Naive B cell (primary cell): ENCODE measurements around the gene SPEF1. TPM values are rescaled to one million over a fixed set of nuclear protein-coding genes. Genes with fewer than 3 reads are reported as not detected.

Source experiments
- ATAC-seq, 2 donors: fragments of 150-1000 bp; cut with Tn5 transposase; 2 replicates each; pipeline ENCODE4 v1.10.0; 2021; ENCODE audit warnings: low read depth in 2 of 2, mild to moderate bottlenecking in 2 of 2, moderate library complexity in 2 of 2
- DNase-seq: peaks from one replicate; pipeline ENCODE4 v3.0.0; 2022
- H3K27ac Mint-ChIP-seq, 6 donors: one replicate each; pipeline ENCODE4 v1.8.0; 2020 to 2022; ENCODE audit warnings: mild to moderate bottlenecking in 6 of 6, mixed read lengths in 6 of 6, moderate library complexity in 5 of 6, inconsistent platforms in 2 of 6
- H3K27me3 Mint-ChIP-seq, 3 donors: one replicate each; pipeline ENCODE4 v1.8.0; 2021 to 2022; ENCODE audit warnings: mixed read lengths in 3 of 3, mild to moderate bottlenecking in 1 of 3
- H3K36me3 Mint-ChIP-seq, 2 donors: one replicate each; pipeline ENCODE4 v1.8.0; 2020 to 2022; ENCODE audit warnings: mixed read lengths in 2 of 2, inconsistent platforms in 1 of 2, mild to moderate bottlenecking in 1 of 2
- H3K4me1 Mint-ChIP-seq, 3 donors: one replicate each; pipeline ENCODE4 v1.8.0; 2020 to 2022; ENCODE audit warnings: mixed read lengths in 3 of 3, inconsistent platforms in 1 of 3, mild to moderate bottlenecking in 1 of 3, moderate library complexity in 1 of 3
- H3K4me3 Mint-ChIP-seq, 8 donors: one replicate each; pipeline ENCODE4 v1.8.0; 2020 to 2022; ENCODE audit warnings: mild to moderate bottlenecking in 8 of 8, mixed read lengths in 8 of 8, moderate library complexity in 8 of 8, inconsistent platforms in 2 of 8
- H3K9me3 Mint-ChIP-seq, 7 donors: one replicate each; pipeline ENCODE4 v1.8.0; 2020 to 2022; ENCODE audit warnings: mixed read lengths in 7 of 7, mild to moderate bottlenecking in 5 of 7, inconsistent platforms in 2 of 7, moderate library complexity in 1 of 7
- polyA plus RNA-seq, 6 donors: library from polyadenylated mRNA; unstranded; fragments of 300-500 nt; fragmentation: Illumina TruSeq; gene quantifications; one replicate each; pipeline ENCODE4 v1.2.3, GENCODE V29; 2021; ENCODE audit warnings: low read depth in 6 of 6

SPEF1 gene
- polyA plus RNA-seq, 6 donors from 2014 or later = not detected

DNA sequence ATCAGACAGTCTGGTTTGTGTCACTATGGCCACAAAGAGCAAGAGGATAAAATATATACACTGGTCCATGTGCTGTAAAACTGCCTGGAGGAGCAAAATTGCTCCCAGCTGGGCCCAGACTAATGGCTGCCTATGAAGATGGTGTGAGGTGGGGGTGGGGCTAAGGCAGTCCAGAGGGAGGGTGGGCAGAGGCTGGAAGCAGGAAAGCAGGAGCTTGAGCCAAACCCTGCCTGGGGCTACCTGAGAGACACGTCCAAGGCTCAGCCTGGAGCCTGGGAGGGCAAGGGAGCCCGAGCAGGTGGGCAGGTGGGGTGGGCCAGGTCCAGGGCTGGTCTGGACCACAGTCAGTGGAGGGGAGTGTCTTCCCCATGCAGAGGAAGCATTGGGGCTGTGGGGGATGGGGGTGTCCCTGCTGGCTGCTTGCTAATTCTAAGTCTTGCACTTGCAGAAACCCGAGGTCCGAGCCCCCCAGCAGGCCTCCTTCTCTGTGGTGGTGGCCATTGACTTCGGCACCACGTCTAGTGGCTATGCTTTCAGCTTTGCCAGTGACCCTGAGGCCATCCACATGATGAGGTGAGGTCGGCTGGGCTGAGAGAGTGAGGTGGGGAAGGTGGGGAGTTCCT, 39.3 kb downstream of the SPEF1 start:
- no peak for DNase-seq
- Mint-ChIP-seq H3K4me1 (peaks cover 12 to 14% (median 13%) of the 10 kb centered on the region in 3 donors), H3K9me3 (peaks cover 0 to 2% (median 0%) of the 10 kb centered on the region in 7 donors), H3K36me3 (no peaks in the 10 kb centered on the region), H3K4me3 (no peak overlapping the region), H3K27me3 (peaks cover 9 to 43% (median 29%) of the 10 kb centered on the region in 3 donors), H3K27ac (no peak overlapping the region)
- ATAC-seq = no peak

DNA sequence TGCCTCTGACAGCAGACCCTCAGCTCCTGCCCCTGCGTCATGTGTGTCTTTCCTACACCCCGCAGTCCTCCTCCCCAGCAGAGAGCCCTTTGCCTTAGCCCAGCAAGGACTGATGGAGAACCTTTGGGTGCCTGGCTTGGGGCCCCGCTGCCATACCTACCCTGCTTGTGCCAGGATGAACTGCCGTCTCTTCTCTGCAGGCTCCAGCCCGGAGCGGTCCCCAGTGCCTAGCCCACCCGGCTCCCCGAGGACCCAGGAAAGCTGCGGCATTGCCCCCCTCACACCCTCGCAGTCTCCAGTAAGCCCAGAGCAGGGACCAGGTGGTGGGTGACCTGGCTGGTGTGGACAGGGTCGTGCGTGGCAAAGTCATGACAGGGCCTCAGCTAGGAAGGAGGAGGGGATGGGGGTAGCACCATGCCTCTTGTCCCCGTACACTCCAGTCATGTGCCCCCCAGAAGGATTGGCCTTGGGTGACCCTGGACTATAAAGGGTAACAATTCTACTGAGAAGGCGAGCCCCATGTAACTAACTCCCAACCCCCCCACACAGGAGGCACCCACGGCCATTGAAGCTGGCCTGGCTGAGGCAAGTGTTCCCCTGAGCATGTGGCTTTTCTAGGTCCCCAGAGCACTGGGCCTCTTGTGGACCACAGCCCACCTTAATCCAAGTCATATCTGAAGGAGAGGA, 40.5 kb downstream of the SPEF1 start:
- peaks cover 6 to 32% (median 31%) of the 10 kb centered on the region in 3 donors for H3K27me3 Mint-ChIP-seq
- DNase-seq (no peak), ATAC-seq (no peak)
- peaks cover 0 to 2% (median 0%) of the 10 kb centered on the region in 7 donors for H3K9me3 Mint-ChIP-seq
- no peaks in the 10 kb centered on the region for H3K36me3 Mint-ChIP-seq
- H3K27ac Mint-ChIP-seq = peak overlapping the region in 1 of 6 donors; percentile 70
- H3K4me1 Mint-ChIP-seq = peaks cover 12 to 14% (median 12%) of the 10 kb centered on the region in 3 donors
- H3K4me3 Mint-ChIP-seq = no peak overlapping the region

DNA sequence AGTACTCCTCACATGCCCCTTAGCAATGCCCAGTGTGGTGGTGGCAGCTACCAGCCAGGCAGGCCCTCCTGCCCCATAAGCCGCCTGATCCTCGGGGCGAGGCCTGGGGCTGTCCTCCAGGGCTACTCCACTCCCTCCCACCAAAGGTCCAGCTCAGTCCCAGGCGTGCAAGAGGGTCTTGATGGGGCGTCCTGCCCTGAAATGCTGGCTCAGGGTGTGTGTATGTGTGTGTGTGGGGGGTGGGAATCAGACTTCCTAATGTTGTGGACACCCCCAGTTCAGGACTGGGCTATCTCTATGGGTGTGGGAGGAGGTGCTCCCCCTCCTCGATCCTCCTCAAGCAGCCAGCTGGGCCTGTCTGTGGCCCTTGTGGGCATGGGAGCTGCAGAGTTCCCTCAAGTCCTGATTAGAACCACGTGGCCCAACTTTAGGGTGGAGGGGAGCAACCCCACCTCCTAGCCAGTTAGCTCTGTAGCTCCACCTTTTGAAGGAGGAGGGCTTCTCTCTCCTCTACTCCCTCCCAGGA, 41.3 kb downstream of the SPEF1 start:
- no peak overlapping the region for H3K4me3 Mint-ChIP-seq
- no peak overlapping the region for H3K27ac Mint-ChIP-seq
- H3K4me1 Mint-ChIP-seq = peaks cover 4 to 9% (median 8%) of the 10 kb centered on the region in 3 donors
- H3K27me3 Mint-ChIP-seq = peaks cover 10 to 32% (median 25%) of the 10 kb centered on the region in 3 donors
- peaks cover 0 to 2% (median 0%) of the 10 kb centered on the region in 7 donors for H3K9me3 Mint-ChIP-seq
- no peak for ATAC-seq
- H3K36me3 Mint-ChIP-seq = no peaks in the 10 kb centered on the region
- DNase-seq = no peak

DNA sequence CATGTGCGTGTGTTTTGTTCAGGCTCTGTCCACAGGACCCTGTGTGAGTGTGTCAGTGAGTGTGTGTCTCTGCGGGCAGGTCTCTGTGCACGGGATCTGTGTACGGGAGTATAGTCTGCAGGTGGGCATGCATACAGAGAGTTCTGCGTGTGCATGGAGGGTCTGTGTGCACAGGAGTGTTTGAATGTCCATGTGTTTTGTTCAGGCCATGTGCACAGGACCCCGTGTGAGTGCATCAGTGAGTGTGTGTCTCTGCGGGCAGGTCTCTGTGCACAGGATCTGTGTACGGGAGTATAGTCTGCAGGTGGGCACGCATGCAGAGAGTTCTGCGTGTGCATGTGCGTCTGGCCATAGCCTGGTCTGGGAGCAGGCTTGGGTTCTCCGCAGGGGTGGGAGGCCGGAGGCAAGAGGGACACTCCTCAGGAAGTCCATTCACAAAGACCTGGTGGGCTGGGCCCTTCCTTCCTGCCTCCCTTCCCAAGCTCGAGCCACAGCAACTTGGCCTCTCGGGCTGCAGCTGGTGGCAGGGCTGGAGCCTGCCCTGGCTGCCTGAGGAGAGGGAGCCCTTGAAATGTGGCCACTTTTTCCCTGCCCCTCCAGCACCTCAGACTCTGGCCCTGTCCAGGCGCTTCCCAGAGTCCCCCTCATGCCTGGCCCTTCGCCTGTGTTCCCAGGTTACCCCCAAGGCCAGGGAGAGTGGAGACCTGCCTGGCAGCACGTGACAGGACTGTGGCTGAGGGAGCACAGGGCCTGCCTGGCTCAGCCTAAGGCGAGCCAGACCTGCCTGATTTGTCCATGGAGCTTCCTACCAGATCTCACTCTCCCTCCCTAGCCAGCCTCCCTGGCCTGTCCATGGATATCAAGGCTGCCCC, 42.0 kb downstream of the SPEF1 start:
- H3K36me3 Mint-ChIP-seq = no peaks in the 10 kb centered on the region
- H3K27ac Mint-ChIP-seq = no peak overlapping the region
- H3K4me3 Mint-ChIP-seq = no peak overlapping the region
- H3K9me3 Mint-ChIP-seq = peaks cover 0 to 2% (median 0%) of the 10 kb centered on the region in 7 donors
- peaks cover 0 to 2% (median under 1%) of the 10 kb centered on the region in 3 donors for H3K4me1 Mint-ChIP-seq
- DNase-seq = no peak
- no peak for ATAC-seq
- H3K27me3 Mint-ChIP-seq = peaks cover 13 to 29% (median 18%) of the 10 kb centered on the region in 3 donors

DNA sequence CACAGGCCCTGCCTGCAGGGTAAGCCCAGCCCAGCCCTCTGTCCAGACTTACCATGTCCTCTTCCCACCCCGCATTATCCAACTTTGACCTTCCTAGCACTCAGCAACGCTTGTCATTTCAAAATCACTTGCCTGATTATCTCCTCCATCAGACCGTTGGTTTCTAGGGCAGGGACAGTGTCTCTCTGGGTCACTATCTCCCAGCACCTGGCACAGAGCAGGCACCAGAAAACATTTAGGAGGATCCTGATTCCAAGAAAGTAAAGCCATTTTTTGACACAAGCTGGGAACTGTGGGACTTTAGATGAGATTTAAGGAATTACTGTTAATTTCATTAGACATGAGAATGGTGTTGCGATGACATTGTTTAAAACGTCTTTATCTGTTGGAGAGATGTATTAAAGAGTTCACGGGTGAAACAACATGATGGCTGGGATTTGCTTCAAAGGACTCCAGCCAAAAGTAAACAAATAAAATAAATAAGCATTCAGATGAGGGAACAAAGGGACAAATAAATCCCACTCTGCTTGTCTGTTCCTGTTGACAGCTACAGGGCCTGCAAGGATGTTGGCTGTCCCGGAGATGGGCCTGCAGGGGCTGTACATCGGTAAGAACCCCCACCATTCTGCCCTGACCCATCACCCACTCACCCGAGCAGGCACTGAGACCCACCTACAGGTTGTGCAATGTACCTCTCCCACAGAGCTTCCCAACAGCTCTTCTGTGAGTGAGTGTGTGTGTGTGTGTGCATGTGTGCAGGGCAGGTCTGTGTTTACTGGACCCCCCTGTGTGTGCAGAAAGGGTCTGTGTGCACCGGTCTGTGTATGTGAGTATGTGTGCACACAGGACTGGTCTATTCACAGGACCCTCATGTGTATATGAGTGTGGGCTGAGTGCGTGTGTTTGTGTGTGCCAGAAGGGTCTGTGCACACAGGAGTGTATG, 42.9 kb downstream of the SPEF1 start:
- Mint-ChIP-seq H3K4me3 (peak overlapping the region in 1 of 8 donors; percentile 3), H3K4me1 (no peaks in the 10 kb centered on the region), H3K27ac (peak overlapping the region in 1 of 6 donors; percentile 78), H3K27me3 (peaks cover 16 to 35% (median 23%) of the 10 kb centered on the region in 3 donors), H3K36me3 (no peaks in the 10 kb centered on the region), H3K9me3 (no peaks in the 10 kb centered on the region)
- ATAC-seq (no peak), DNase-seq (no peak)

DNA sequence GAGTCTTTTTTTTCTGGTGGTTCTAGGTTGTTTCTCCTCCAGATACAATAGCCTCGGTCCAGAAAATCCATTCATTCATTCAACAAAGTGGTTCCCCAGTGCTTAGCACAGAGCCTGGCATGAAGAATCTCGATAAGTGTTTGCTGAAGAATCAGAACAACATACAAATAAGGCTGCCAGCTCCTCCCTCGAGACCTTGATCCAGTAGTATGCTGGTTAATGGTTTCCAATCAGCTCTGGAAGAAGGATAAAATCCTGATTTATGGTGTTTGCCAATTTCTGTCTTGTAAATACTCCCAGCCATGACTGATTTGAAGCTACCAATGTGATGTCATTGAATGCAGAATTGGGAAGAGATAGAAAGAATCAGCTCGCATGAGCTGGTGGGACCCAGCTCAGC, 45.5 kb downstream of the SPEF1 start:
- H3K4me3 Mint-ChIP-seq = peak overlapping the region in 2 of 8 donors; percentile 21 to 52
- no peak overlapping the region for H3K27ac Mint-ChIP-seq
- peaks cover 0 to 2% (median 0%) of the 10 kb centered on the region in 7 donors for H3K9me3 Mint-ChIP-seq
- ATAC-seq (no peak), DNase-seq (no peak)
- H3K27me3 Mint-ChIP-seq = peaks cover 25 to 49% (median 43%) of the 10 kb centered on the region in 3 donors
- H3K4me1 Mint-ChIP-seq = no peaks in the 10 kb centered on the region
- no peaks in the 10 kb centered on the region for H3K36me3 Mint-ChIP-seq

DNA sequence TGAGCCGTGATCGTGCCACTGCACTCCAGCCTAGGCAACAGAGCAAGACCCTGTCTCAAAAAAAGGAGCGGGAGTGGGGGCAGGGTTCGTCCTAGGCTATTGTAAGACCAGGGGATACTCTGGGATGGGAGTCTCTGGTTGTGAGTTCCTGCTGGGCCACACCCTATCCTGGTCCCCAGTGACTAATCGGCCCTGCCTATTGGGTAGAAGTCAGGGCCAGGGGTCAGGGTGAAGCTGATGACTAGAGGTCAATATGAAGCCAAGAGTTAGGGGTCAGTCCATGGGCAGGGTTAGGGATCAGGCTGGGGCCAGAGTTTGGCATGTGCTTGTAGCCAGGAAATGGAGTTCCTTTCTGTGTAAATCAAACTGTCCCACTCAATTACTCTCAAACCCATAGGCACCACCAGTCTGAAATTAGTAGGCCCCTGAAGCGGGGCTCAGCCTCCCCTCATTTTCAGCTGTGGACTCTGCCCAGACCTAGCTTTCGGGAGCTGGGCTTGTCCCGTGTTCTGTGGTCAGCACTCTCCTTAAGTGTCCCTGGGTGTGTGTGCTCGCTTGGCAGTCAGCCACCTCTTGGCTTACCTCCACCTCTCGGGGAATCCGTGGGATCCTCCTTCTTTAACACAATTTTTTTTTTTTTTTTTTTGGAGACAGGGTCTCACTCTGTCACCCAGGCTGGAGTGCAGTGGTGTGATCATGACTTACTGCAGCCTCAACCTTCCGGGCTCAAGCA, 47.0 kb downstream of the SPEF1 start:
- no peak for ATAC-seq
- Mint-ChIP-seq H3K36me3 (no peaks in the 10 kb centered on the region), H3K4me1 (no peaks in the 10 kb centered on the region), H3K27me3 (peaks cover 27 to 53% (median 45%) of the 10 kb centered on the region in 3 donors), H3K4me3 (no peak overlapping the region), H3K9me3 (peaks cover 0 to 2% (median 0%) of the 10 kb centered on the region in 7 donors), H3K27ac (no peak overlapping the region)
- no peak for DNase-seq

DNA sequence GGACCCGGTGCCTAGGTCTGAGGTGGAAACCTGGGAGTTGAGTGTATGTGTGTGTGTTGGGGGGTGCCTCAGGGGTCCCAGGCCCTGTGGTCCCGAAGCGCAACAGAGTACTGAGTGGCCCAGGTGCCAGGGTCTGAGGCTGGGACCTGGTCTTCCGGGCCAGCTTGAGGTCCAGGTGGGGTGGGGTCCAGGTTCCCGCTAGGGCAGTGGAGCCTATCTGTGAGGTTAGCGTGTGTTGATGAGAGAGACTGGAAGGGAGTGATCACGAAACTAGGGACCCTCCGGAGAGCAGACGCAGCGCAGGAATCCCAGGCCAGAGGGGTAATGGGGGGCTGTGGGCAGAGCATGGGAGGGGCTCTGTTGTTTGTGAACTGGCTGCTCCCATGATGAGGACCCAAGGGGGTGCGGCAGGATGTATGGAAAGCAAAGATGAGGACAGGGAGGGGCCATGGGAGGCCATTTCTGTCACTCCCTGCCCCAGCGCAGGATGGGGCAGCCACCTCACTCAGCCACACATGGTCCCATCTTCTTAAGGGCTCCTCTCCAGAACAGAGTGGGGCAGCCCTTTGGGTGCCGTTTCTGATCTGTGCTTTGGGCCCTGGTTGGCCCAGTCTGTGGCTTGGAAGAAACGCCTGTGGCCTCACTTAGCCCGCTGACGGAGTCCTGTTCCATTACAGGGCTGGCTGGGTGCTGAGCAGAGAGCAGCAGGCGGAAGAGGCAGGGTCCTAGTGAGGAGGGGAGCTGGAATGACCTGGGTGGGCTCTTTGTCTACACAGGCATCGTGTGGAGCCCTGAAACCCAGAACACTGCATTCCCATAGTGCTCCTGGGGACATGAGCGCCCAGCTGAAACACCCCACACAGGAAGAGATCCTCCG, 47.9 kb downstream of the SPEF1 start:
- no peaks in the 10 kb centered on the region for H3K4me1 Mint-ChIP-seq
- H3K27ac Mint-ChIP-seq = no peak overlapping the region
- H3K36me3 Mint-ChIP-seq = no peaks in the 10 kb centered on the region
- no peak for ATAC-seq
- DNase-seq = no peak
- H3K4me3 Mint-ChIP-seq = peak overlapping the region in 3 of 8 donors; percentile 6 to 20 (median 16)
- peaks cover 0 to 2% (median 0%) of the 10 kb centered on the region in 7 donors for H3K9me3 Mint-ChIP-seq
- H3K27me3 Mint-ChIP-seq = peaks cover 30 to 58% (median 51%) of the 10 kb centered on the region in 3 donors

DNA sequence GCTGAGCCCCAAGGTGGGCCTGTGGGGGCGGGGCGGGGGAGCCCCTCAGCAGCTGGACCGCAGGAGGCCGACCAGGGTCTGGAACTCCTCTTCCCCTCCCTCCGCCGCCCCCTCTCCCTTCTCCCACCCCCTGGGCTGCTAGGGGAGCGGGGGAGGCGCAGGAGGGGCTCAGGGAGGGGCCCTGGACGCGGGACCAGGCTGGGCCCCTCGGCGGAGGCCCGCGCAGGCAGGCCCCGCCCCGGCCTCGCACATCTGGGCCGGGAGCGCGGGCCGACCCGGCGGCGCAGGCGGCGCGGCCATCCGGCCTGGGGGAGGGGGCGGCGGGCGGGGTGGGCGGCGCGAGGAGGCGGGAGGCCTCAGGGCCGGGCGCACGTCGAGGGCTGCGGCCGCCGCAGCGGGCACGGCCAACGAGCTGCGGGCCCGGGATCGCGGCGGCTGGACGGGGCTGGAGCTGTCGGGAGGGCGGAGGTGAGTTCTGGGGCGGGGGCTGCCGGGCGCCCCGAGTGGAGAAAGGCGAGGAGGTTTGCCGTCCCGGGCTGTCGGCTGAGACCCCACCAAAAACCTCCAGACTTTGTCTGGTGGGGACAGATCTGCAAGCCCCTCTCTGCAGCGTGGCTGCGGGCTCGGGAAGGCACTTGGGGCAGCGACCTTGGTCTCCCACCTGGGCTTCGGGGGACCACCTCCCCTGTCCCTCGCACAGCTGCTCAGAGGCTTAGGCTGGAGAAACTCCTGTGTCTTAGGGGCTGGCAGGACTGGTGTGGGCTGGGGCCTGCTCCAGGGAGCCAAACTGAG, 48.7 kb downstream of the SPEF1 start, which contains the start of gene HSPA12B:
Gene HSPA12B, plus strand, starts transcription at position 359 of the 792 bp plus-strand sequence. CDS start 5,990 bp downstream, outside the sequence.
- peaks cover 0 to 2% (median 0%) of the 10 kb centered on the region in 7 donors for H3K9me3 Mint-ChIP-seq
- peaks cover 37 to 66% (median 59%) of the 10 kb centered on the region in 3 donors for H3K27me3 Mint-ChIP-seq
- no peak for DNase-seq
- peak within 1 kb of the TSS in 4 of 8 donors; percentile 10 to 61 (median 25) for H3K4me3 Mint-ChIP-seq
- no peak within 1 kb of the TSS for H3K27ac Mint-ChIP-seq
- H3K4me1 Mint-ChIP-seq = no peaks in the 10 kb centered on the region
- H3K36me3 Mint-ChIP-seq = no peaks in the 10 kb centered on the region
- ATAC-seq = no peak

DNA sequence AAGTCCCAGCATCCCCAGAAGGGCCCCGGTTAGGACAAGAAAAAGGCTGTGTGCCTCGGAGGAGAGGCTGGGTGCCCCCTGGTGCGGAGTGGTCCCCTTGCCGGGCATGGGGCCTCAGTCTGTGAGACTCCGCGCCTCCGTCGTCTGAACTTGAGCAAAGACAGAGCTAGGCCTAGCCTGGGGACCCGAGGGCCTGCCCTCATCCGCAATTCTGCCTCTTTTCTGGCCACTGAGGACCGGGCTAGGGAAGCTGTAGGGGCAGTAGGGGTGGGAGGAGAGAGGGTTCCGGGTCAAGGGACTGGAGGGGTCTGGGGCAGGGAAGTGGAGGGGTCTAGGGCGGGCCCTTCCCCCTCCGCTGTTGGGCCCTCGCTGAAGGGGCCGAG, 49.3 kb downstream of the SPEF1 start:
- peak overlapping the region in 3 of 8 donors; percentile 10 to 61 (median 30) for H3K4me3 Mint-ChIP-seq
- ATAC-seq (no peak), DNase-seq (no peak)
- no peak overlapping the region for H3K27ac Mint-ChIP-seq
- peaks cover 0 to 2% (median 0%) of the 10 kb centered on the region in 7 donors for H3K9me3 Mint-ChIP-seq
- H3K36me3 Mint-ChIP-seq = no peaks in the 10 kb centered on the region
- H3K27me3 Mint-ChIP-seq = peaks cover 38 to 72% (median 60%) of the 10 kb centered on the region in 3 donors
- no peaks in the 10 kb centered on the region for H3K4me1 Mint-ChIP-seq
